ENCODE measurements around the gene LRMDA. TPM values are rescaled to one million over a fixed set of nuclear protein-coding genes. Genes with fewer than 3 reads are reported as not detected.
A peak's percentile ranks its signal among the peaks of the same experiment; 100 is the strongest.

The LRMDA gene
- total RNA-seq, 1 donor from 2014 or later, result 29.9 TPM

DNA sequence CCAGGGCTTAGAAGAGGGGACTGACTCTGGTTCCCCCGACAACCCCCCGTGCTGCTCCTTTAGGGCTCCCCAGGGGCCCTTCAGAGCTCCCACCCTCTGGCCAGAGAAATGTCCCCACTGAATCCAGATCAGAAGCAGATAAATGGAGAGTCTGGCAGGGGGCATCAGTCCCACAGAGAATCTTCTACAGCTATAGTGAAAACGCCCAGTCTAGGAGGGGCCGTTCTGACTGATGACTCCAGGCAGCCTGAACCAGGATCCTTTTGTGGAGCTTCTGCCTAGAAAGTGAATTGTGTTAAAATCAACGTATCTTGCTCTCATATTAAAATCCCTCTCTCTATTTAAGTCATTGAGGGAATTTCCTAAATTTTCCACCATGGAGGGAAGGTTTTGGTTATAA lies 471.4 kb downstream of the LRMDA start:
- no peaks in the 10 kb centered on the region for H3K9me3 ChIP-seq
- ATAC-seq (no peak), DNase-seq (no peak)
- no peak overlapping the region for H3K27ac ChIP-seq
- TF ChIP-seq, protein P1, sequence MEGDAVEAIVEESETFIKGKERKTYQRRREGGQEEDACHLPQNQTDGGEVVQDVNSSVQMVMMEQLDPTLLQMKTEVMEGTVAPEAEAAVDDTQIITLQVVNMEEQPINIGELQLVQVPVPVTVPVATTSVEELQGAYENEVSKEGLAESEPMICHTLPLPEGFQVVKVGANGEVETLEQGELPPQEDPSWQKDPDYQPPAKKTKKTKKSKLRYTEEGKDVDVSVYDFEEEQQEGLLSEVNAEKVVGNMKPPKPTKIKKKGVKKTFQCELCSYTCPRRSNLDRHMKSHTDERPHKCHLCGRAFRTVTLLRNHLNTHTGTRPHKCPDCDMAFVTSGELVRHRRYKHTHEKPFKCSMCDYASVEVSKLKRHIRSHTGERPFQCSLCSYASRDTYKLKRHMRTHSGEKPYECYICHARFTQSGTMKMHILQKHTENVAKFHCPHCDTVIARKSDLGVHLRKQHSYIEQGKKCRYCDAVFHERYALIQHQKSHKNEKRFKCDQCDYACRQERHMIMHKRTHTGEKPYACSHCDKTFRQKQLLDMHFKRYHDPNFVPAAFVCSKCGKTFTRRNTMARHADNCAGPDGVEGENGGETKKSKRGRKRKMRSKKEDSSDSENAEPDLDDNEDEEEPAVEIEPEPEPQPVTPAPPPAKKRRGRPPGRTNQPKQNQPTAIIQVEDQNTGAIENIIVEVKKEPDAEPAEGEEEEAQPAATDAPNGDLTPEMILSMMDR (IDR thresholded peaks at IDR 0.05), result no peak
- H3K27me3 ChIP-seq (ENCODE audit: low read depth), result no peaks in the 10 kb centered on the region
- peaks cover 19% of the 10 kb centered on the region for H3K4me1 ChIP-seq
- H3K4me3 ChIP-seq, result no peak overlapping the region
- intact Hi-C loops (cut with DNase I), result no loop called here
- no peaks in the 10 kb centered on the region for H3K36me3 ChIP-seq

GRCh38 chr10:75904499-75905283 lies 473.3 kb downstream of the LRMDA start:
- ATAC-seq, result no peak
- Histone ChIP-seq H3K36me3 (no peaks in the 10 kb centered on the region), H3K4me1 (peaks cover 10% of the 10 kb centered on the region), H3K9me3 (no peaks in the 10 kb centered on the region), H3K4me3 (no peak overlapping the region), H3K27ac (no peak overlapping the region), H3K27me3 (ENCODE audit: low read depth) (no peaks in the 10 kb centered on the region)
- intact Hi-C loops (cut with DNase I), result no loop called here
- no peak for DNase-seq
- TF ChIP-seq, protein P1 (IDR thresholded peaks at IDR 0.05), result no peak

DNA sequence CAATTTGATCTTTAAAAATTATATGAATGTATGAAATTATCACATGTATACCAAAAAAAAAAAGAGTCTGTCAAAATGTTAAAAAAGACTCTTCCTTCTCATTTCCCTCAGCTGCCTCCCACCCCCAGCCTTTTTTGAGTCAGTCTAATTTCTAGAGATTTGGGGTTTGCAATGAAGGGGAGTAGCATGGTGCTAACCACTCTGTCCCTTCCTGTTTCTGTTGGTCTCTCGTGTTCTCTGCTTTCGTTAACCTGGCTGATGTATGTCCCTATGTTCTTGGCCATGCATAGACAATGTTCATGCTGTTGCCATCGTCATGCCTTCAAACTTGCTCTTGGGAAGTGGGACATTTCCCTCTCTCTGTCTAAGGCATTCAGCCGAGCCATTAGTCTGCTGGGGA lies 474.1 kb downstream of the LRMDA start:
- no peak overlapping the region for H3K27ac ChIP-seq
- H3K4me3 ChIP-seq, result no peak overlapping the region
- no peak for DNase-seq
- no peaks in the 10 kb centered on the region for H3K9me3 ChIP-seq
- no peaks in the 10 kb centered on the region for H3K27me3 ChIP-seq (ENCODE audit: low read depth)
- no peaks in the 10 kb centered on the region for H3K36me3 ChIP-seq
- intact Hi-C loops (cut with DNase I), result no loop called here
- TF ChIP-seq, protein P1 (IDR thresholded peaks at IDR 0.05), result no peak
- ATAC-seq, result no peak
- peaks cover 4% of the 10 kb centered on the region for H3K4me1 ChIP-seq

DNA sequence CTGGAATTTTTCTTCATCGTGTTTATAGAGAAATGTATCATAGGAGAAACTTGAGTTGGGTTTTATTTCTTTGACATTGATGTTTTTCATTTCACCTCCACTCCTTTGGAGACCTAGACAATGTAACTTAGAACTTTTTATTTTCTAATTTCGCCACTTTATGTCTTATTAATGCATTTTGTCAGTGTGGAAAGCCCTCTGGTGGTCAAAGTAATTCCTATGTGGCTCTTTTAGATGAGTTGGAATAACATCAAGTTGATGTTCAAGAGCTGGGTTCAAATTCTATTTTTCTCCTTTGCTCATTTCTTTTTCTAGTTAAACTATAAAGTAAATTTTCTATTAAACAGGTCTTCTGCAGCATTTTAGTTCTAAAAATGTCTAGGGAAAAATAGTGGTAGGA lies 478.6 kb downstream of the LRMDA start:
- no peak for ATAC-seq
- DNase-seq, result no peak
- H3K27ac ChIP-seq, result no peak overlapping the region

GRCh38 chr10:75911426-75911825 lies 480.0 kb downstream of the LRMDA start:
- Histone ChIP-seq H3K27me3 (ENCODE audit: low read depth) (no peaks in the 10 kb centered on the region), H3K4me3 (no peak overlapping the region), H3K9me3 (no peaks in the 10 kb centered on the region), H3K36me3 (no peaks in the 10 kb centered on the region), H3K4me1 (no peaks in the 10 kb centered on the region), H3K27ac (no peak overlapping the region)
- DNase-seq (no peak), ATAC-seq (no peak)
- intact Hi-C loops (cut with DNase I), result no loop called here
- TF ChIP-seq, protein P1 (IDR thresholded peaks at IDR 0.05), result no peak

More for the DNA sequence above, 478.6 kb downstream of the LRMDA start:
- Histone ChIP-seq H3K36me3 (no peaks in the 10 kb centered on the region), H3K9me3 (no peaks in the 10 kb centered on the region), H3K27me3 (ENCODE audit: low read depth) (no peaks in the 10 kb centered on the region), H3K4me3 (no peak overlapping the region), H3K4me1 (no peaks in the 10 kb centered on the region)
- TF ChIP-seq, protein P1 (IDR thresholded peaks at IDR 0.05), result peak; percentile 51
- intact Hi-C loops (cut with DNase I), result no loop called here
